Muscle of leg (tissue), 16 donors: ENCODE results near the gene ZNF80. TPM values are rescaled to one million over a fixed set of nuclear protein-coding genes. Genes with fewer than 3 reads are reported as not detected.
"Not testable (repeated sequence)": the region's sequence is repeated elsewhere in the genome, so short reads cannot be mapped to it uniquely, and the experiment has no call there.

Experiments used
- DNase-seq: peaks from one replicate; pipeline ENCODE4 v3.0.0; 2013
- H3K27ac ChIP-seq: one replicate; pipeline ENCODE4 v1.5.1; 2013; ENCODE audit warnings: mild to moderate bottlenecking, low read length, control low read depth
- H3K27me3 ChIP-seq: one replicate; pipeline ENCODE4 v1.6.1; 2013; ENCODE audit warnings: low read length; ENCODE audit not compliant: control insufficient read depth, insufficient read depth
- H3K36me3 ChIP-seq: one replicate; pipeline ENCODE4 v1.6.1; 2013; ENCODE audit warnings: low read length; ENCODE audit not compliant: control insufficient read depth, insufficient read depth
- H3K4me1 ChIP-seq: one replicate; pipeline ENCODE4 v1.6.1; 2013; ENCODE audit warnings: low read length; ENCODE audit not compliant: control insufficient read depth, insufficient read depth
- H3K4me3 ChIP-seq: one replicate; pipeline ENCODE4 v1.5.1; 2013; ENCODE audit warnings: low read length, control low read depth
- H3K9me3 ChIP-seq: replicated peaks from 2 replicates; pipeline ENCODE4 v1.6.1; 2013; ENCODE audit warnings: low read depth, low read length; ENCODE audit not compliant: control insufficient read depth
- WGBS: methylation state at CpG from one replicate; pipeline ENCODE4 v1.1.5; 2013; ENCODE audit warnings: missing lambda C conversion rate; ENCODE audit not compliant: insufficient coverage; 5-methylcytosine and 5-hydroxymethylcytosine counted together
- long read RNA-seq, 11 donors: transcript quantifications; one replicate each; lab custom pipeline, GENCODE V29; 2026
- polyA plus RNA-seq, 8 donors: library from polyadenylated mRNA; unstranded; fragments of 120-200 nt; gene quantifications; one replicate each; pipeline versions ENCODE4 v1.2.1 to v1.2.3, GENCODE V29; 2013; ENCODE audit warnings: inconsistent platforms in 1 of 8, low replicate concordance in 1 of 8; ENCODE audit not compliant: insufficient read length in 8 of 8, insufficient read depth in 1 of 8
- total RNA-seq: library from RNA; stranded (reverse); fragments of 120-200 nt; gene quantifications from one replicate; pipeline ENCODE4 v1.2.4, GENCODE V29; 2013

Gene ZNF80
- 0.04 TPM for total RNA-seq
- polyA plus RNA-seq: under 1 TPM in 2 of 8 donors, not detected in 6; 0.05 to 0.08 TPM
- long read RNA-seq, donor 1: 0 reads
- long read RNA-seq, donor 2: 0 reads
- long read RNA-seq, donor 3: 0 reads
- long read RNA-seq, donor 4: 0 reads
- long read RNA-seq, donor 5: 0 reads
- long read RNA-seq, donor 6: 0 reads
- long read RNA-seq, donor 7: 0 reads
- long read RNA-seq, donor 8: 0 reads
- long read RNA-seq, donor 9: 0 reads
- long read RNA-seq, donor 10: 0 reads
- long read RNA-seq, donor 11: 0 reads

DNA sequence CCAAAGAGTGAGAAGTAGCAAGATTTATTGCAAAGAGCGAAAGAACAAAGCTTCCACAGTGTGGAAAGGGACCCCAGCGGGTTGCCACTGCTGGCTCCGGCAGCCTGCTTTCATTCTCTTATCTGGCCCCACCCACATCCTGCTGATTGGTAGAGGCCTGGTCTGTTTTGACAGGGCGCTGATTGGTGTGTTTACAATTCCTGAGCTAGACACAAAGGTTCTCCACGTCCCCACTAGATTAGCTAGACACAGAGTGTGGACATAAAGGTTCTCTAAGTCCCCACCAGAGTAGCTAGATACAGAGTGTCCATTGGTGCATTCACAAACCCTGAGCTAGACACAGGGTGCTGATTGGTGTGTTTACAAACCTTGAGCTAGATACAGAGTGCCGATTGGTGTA, at the start of gene ZNF80:
ZNF80 (minus strand) TSS at position 101 of the 400 bp plus-strand sequence. CDS start 504 bp downstream, outside the sequence.
- not testable (repeated sequence) for H3K36me3 ChIP-seq, H3K4me1 ChIP-seq
- 82% methylated on average over 1 of the region's 6 CpGs for WGBS

DNA sequence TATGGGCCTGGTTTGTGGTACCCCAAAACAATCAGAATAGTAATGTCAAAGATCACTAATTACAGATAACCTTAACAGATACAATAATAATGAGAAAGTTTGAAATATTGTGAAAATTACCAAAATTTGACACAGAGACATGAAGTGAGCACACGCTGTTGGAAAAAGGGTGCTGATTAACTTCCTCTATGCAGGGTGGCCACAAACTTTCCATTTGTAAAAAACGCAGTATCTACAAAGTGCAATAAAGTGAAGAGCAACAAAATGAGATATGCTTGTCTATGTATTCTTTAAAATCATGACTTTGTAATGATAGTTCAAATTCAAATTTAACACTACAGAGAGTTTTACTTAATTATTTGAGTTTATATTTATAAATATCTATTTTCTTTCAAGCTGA, 48.9 kb upstream of the ZNF80 start:
- WGBS: 60% methylated on average over 1 of the region's 2 CpGs
- no peak for DNase-seq
- no peaks in the 10 kb centered on the region for H3K4me1 ChIP-seq
- no peaks in the 10 kb centered on the region for H3K9me3 ChIP-seq
- H3K27ac ChIP-seq: no peak overlapping the region
- H3K27me3 ChIP-seq: no peaks in the 10 kb centered on the region
- H3K4me3 ChIP-seq: no peak overlapping the region
- no peaks in the 10 kb centered on the region for H3K36me3 ChIP-seq

More for the DNA sequence above, at the start of gene ZNF80:
- H3K27ac ChIP-seq, H3K27me3 ChIP-seq, DNase-seq, H3K9me3 ChIP-seq, H3K4me3 ChIP-seq: not testable (repeated sequence)

DNA sequence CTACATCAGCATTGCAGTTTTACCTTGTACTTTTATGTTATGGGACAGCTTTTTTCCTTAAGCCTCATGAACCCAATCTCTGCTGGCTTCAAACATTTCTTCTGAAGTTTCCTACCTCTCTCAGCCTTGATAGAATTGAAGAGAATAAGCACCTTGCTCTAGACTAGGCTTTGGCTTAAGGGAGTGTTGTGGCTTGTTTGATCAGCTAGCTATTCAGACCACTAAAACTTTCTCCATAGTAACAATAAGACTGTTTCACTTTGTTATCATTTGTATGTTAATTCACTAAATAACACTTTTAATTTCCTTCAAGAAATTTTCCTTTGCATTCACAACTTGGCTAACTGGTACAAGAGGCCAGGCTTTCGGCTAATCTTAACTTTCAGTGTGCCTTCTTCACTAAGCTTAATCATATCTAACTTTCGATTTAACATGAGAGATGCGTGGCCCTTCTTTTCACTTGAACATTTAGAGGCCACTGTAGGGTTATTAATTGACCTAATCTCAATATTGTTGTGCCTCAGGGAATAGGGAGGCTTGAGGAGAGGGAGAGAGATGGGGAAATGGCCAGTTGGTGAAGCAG, 48.4 kb upstream of the ZNF80 start:
- WGBS: 80% methylated on average over 1 of the region's 3 CpGs
- Histone ChIP-seq H3K27me3 (no peaks in the 10 kb centered on the region), H3K4me1 (no peaks in the 10 kb centered on the region), H3K4me3 (no peak overlapping the region), H3K36me3 (no peaks in the 10 kb centered on the region), H3K9me3 (no peaks in the 10 kb centered on the region), H3K27ac (no peak overlapping the region)
- no peak for DNase-seq

DNA sequence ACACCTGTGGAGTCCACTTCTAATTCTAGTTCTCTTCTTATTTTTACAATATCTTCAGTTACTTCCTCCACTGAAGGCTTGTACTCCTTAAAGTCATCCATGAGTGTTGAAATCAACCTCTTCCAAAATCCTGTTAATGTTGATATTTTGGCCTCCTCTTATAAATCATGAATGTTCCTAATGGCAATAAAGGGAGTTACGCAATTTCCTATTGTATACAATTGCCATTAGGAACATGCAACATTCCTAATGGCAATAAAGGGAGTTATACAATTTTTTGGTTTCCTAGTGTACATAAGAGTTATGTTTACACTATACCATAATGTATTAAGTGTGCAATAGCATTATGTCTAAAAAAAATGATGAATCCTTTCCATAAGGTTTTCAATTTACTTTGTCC, 47.3 kb upstream of the ZNF80 start:
- no CpG with 5 or more reads among the region's 1 CpG for WGBS

DNA sequence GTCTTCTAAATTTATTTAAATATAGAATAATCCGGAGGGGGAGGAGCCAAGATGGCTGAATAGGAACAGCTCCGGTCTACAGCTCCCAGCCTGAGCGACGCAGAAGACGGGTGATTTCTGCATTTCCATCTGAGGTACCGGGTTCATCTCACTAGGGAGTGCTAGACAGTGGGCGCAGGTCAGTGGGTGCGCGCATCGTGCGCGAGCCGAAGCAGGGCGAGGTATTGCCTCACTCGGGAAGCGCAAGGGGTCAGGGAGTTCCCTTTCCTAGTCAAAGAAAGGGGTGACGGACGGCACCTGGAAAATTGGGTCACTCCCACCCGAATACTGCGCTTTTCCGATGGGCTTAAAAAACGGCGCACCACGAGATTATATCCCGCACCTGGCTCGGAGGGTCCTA, 39.5 kb upstream of the ZNF80 start:
- not testable (repeated sequence) for H3K27me3 ChIP-seq, H3K27ac ChIP-seq, DNase-seq, H3K4me1 ChIP-seq, H3K36me3 ChIP-seq, H3K4me3 ChIP-seq, H3K9me3 ChIP-seq
- 100% methylated on average over 2 of the region's 26 CpGs for WGBS

More for the DNA sequence above, 47.3 kb upstream of the ZNF80 start:
- no peaks in the 10 kb centered on the region for H3K4me1 ChIP-seq
- H3K4me3 ChIP-seq: no peak overlapping the region
- H3K9me3 ChIP-seq: no peaks in the 10 kb centered on the region
- H3K27me3 ChIP-seq: no peaks in the 10 kb centered on the region
- no peak overlapping the region for H3K27ac ChIP-seq
- no peaks in the 10 kb centered on the region for H3K36me3 ChIP-seq
- no peak for DNase-seq

DNA sequence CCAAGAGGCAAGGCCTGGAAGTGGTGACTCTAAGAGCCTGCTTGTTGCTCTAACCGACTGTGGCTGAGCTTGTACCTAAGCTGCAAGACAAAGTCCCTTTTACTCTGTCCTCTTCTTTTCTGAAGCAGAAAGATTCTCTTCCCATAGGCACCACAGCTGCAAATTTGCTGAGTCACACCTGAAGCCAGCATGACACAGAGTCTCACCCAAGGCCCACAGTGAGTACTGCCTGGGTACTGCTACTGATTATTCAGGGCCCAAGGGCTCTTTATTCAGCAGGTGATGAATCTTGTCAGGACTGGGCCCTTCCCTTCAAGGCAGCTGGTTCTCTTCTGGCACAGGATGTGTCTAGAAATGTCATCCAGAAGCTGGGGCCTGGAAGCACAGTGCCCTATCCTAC, 37.6 kb upstream of the ZNF80 start:
- 75% methylated on average over 1 of the region's 1 CpG for WGBS
- H3K9me3 ChIP-seq: peaks cover 9% of the 10 kb centered on the region
- no peaks in the 10 kb centered on the region for H3K36me3 ChIP-seq

DNA sequence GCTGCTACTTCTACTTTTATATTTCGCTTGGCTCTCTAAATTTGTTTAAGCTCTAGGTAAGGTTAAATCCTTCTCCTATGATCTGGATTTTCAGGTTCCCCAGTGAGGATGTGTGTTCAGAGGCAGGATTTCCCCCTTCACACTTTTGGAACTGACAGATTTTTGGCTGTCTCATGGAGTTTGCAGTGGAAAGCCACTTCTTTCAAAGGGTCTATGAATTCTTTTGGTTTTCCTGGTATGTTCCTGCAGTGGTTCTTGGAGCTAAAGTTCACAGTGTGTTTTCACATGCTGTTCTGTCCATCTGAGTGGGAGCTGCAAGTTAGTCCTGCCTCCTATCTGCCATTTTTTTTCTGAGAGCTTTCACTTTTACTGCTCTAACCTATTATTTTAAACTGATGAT, 34.9 kb upstream of the ZNF80 start:
- H3K27ac ChIP-seq: no peak overlapping the region
- no peak for DNase-seq
- H3K36me3 ChIP-seq: no peaks in the 10 kb centered on the region
- H3K27me3 ChIP-seq: no peaks in the 10 kb centered on the region
- H3K9me3 ChIP-seq: peaks cover 9% of the 10 kb centered on the region
- no CpG with 5 or more reads among the region's 1 CpG for WGBS
- H3K4me1 ChIP-seq: no peaks in the 10 kb centered on the region
- no peak overlapping the region for H3K4me3 ChIP-seq

More for the DNA sequence above, 37.6 kb upstream of the ZNF80 start:
- no peak for DNase-seq
- H3K4me1 ChIP-seq: no peaks in the 10 kb centered on the region
- no peaks in the 10 kb centered on the region for H3K27me3 ChIP-seq
- no peak overlapping the region for H3K27ac ChIP-seq
- H3K4me3 ChIP-seq: no peak overlapping the region

DNA sequence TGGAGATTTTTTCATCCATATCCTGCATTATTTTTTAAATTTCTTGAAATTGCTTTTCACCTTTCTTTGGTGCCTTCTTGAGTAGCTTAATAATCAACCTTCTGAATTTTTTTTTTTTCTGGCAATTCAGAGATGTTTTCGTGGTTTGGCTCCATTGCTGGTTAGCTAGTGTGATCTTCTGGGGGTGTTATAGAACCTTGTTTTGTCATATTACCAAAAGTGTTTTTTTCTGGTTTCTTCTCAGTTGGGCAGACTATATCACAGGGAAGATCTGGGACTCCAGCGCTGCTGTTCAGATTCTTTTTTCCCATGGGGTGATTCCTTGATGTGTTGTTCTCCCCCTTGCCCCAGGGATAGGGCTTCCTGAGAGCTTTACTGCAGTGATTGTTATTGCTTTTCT, 32.6 kb upstream of the ZNF80 start:
- Histone ChIP-seq H3K9me3 (peaks cover 9% of the 10 kb centered on the region), H3K4me1 (no peaks in the 10 kb centered on the region), H3K27me3 (no peaks in the 10 kb centered on the region), H3K4me3 (no peak overlapping the region), H3K36me3 (no peaks in the 10 kb centered on the region), H3K27ac (no peak overlapping the region)
- DNase-seq: no peak
- 86% methylated on average over 1 of the region's 2 CpGs for WGBS

DNA sequence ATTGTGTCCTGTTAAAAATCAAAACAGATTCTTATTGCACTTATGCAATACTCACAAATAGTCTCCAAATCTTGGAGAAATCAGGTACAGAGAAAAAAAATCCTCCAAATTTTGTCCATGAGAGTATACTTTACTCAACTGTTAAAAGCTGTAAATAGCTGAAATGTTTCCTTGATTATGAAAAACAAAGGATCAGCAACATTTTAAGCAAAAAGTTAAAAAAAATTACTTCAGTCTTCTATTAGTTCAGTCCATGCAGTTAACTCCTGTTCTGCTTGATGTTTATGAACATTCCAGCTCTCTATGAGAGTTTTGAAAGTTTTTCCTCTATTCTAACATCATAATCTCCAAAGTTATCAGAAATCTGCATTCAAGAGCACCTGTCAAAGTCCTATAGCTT, 22.8 kb upstream of the ZNF80 start:
- no peak for DNase-seq
- Histone ChIP-seq H3K4me3 (no peak overlapping the region), H3K4me1 (no peaks in the 10 kb centered on the region), H3K27ac (no peak overlapping the region), H3K27me3 (no peaks in the 10 kb centered on the region), H3K9me3 (no peaks in the 10 kb centered on the region), H3K36me3 (no peaks in the 10 kb centered on the region)

DNA sequence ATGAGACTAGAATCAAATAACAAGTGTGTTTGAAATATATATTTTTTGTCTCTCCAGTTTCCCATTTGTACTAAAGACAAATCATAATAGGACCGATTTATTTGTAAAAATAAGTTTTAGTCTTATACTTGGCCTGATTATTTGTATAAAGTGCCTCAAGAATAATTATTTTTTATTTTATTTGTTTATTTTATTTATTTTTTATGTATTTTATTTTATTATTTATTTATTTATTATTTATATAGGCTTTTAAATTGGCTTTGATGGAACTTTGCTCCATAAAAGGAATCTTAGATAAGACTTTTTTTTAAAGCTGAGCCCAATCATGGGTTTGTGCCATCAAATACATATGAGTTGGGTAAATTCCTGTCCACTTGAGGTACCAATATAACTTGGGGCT, 22.2 kb upstream of the ZNF80 start:
- Histone ChIP-seq H3K4me1 (no peaks in the 10 kb centered on the region), H3K27ac (no peak overlapping the region), H3K4me3 (no peak overlapping the region), H3K9me3 (no peaks in the 10 kb centered on the region), H3K27me3 (no peaks in the 10 kb centered on the region), H3K36me3 (no peaks in the 10 kb centered on the region)
- no CpG with 5 or more reads among the region's 1 CpG for WGBS
- DNase-seq: no peak
